HepG2 (cell line): ENCODE measurements around the gene EPN3. TPM values are rescaled to one million over a fixed set of nuclear protein-coding genes. Genes with fewer than 3 reads are reported as not detected.

Source experiments
- CCAR2 ChIP-seq: fragments of 200-400 bp; formaldehyde crosslinking; optimal IDR thresholded peaks from 2 replicates; pipeline ENCODE3; 2018; ENCODE audit warnings: low read depth, mild to moderate bottlenecking, low read length, moderate library complexity
- DMTF1 ChIP-seq: sonication (generic); formaldehyde crosslinking; IDR thresholded peaks from 2 replicates; pipeline ENCODE4 v1.4.0; 2020; ENCODE audit warnings: mild to moderate bottlenecking, missing genetic modification reagents
- FOXM1 ChIP-seq: sonication (generic); formaldehyde crosslinking; IDR thresholded peaks from 2 replicates; pipeline ENCODE4 v1.5.0; 2020; ENCODE audit warnings: missing genetic modification reagents
- IRF9 ChIP-seq: sonication (generic); formaldehyde crosslinking; IDR thresholded peaks from 2 replicates; pipeline ENCODE4 v1.8.0; 2022; ENCODE audit warnings: missing genetic modification reagents, mild to moderate bottlenecking, borderline replicate concordance
- NR0B2 ChIP-seq: sonication (generic); formaldehyde crosslinking; IDR thresholded peaks from 2 replicates; pipeline ENCODE4 v1.4.0; 2020; ENCODE audit warnings: mild to moderate bottlenecking, missing genetic modification reagents
- RBM39 ChIP-seq: fragments of 200-400 bp; formaldehyde crosslinking; IDR thresholded peaks from one replicate; pipeline ENCODE4 v1.6.1; 2018; ENCODE audit warnings: antibody characterized with exemption, mild to moderate bottlenecking, low read depth, low read length; ENCODE audit not compliant: poor library complexity, severe bottlenecking
- ZBTB2 ChIP-seq: sonication (generic); formaldehyde crosslinking; IDR thresholded peaks from 2 replicates; pipeline ENCODE4 v1.8.0; 2022; ENCODE audit warnings: low read depth, missing genetic modification reagents
- ZC3H13 ChIP-seq: sonication (generic); formaldehyde crosslinking; IDR thresholded peaks from 2 replicates; pipeline ENCODE4 v1.8.1; 2023; ENCODE audit warnings: mild to moderate bottlenecking, missing genetic modification reagents, moderate library complexity
- ZNF234 ChIP-seq: sonication (generic); formaldehyde crosslinking; conservative IDR thresholded peaks from 2 replicates; pipeline ENCODE4 v1.5.1; 2020; ENCODE audit warnings: mild to moderate bottlenecking, missing genetic modification reagents
- ZNF333 ChIP-seq: sonication (generic); formaldehyde crosslinking; IDR thresholded peaks from 2 replicates; pipeline ENCODE4 v1.4.0; 2020; ENCODE audit warnings: mild to moderate bottlenecking, missing genetic modification reagents, borderline replicate concordance
- ZNF557 ChIP-seq: sonication (generic); formaldehyde crosslinking; IDR thresholded peaks from 2 replicates; pipeline ENCODE4 v1.4.0; 2020; ENCODE audit warnings: missing genetic modification reagents
- polyA plus RNA-seq, 8 experiments: library from polyadenylated mRNA; depleted of rRNA in 3 of 8; stranded (reverse) in 7 of 8; unstranded in 1 of 8; fragments of >200 nt; fragmentation: Illumina TruSeq in 4 of 8; extraction: Trizol in 4 of 8; gene quantifications; 2 replicates each; pipeline versions ENCODE4 v1.2.1 to v1.2.3, GENCODE V29; 2011 to 2016; ENCODE audit warnings: low read depth in 4 of 8, missing spikeins in 1 of 8, mixed read lengths in 1 of 8; ENCODE audit not compliant: insufficient read depth in 1 of 8
- total RNA-seq, 5 experiments: library from RNA; depleted of rRNA; stranded (reverse); fragments of >200 nt; fragmentation: Illumina TruSeq; extraction: Trizol; gene quantifications; 2 replicates each; pipeline ENCODE4 v1.2.3, GENCODE V29; 2016; ENCODE audit warnings: low read depth in 1 of 5
- TF ChIP-seq, protein P1 (sequence below): sonication (generic); formaldehyde crosslinking; IDR thresholded peaks from 2 replicates; pipeline ENCODE4 v1.5.0; 2020; ENCODE audit warnings: mild to moderate bottlenecking, missing genetic modification reagents, borderline replicate concordance
- TF ChIP-seq, protein P2 (sequence below): sonication (generic); formaldehyde crosslinking; IDR thresholded peaks from 2 replicates; pipeline ENCODE4 v1.4.0; 2020; ENCODE audit warnings: low read depth, missing genetic modification reagents

EPN3 gene
- total and polyA plus RNA-seq, 2 of the 13 experiments (the other 11 are each of a cell fraction or from before 2014, with no cell fraction given) = 0.11 to 0.95 TPM

GRCh38 chr17:50547035-50547735, 14.7 kb downstream of the EPN3 start, which contains the start of gene SPATA20 (continued):
- TF ChIP-seq ZBTB2 (CRISPR knock-in tag) = no peak
- no peak for TF ChIP-seq CCAR2
- peak; percentile 69; the same call in 1 of the 2 replicates for TF ChIP-seq FOXM1 (CRISPR knock-in tag)
- peak; percentile 78; the same call in 1 of the 2 replicates for TF ChIP-seq ZC3H13 (CRISPR knock-in tag)
- no peak for TF ChIP-seq ZNF234
- TF ChIP-seq ZNF557 (CRISPR knock-in tag) = peak; percentile 91
- TF ChIP-seq NR0B2 (CRISPR knock-in tag) = 0 out of 2 replicates have a peak, but pooled peaks have one; percentile 20
- peak; percentile 92; the same call in 1 of the 2 replicates for TF ChIP-seq IRF9
- TF ChIP-seq ZNF333 (CRISPR knock-in tag) = peak; percentile 33; the same call in 1 of the 2 replicates
- peak; percentile 29 for TF ChIP-seq RBM39
- TF ChIP-seq, protein P1, sequence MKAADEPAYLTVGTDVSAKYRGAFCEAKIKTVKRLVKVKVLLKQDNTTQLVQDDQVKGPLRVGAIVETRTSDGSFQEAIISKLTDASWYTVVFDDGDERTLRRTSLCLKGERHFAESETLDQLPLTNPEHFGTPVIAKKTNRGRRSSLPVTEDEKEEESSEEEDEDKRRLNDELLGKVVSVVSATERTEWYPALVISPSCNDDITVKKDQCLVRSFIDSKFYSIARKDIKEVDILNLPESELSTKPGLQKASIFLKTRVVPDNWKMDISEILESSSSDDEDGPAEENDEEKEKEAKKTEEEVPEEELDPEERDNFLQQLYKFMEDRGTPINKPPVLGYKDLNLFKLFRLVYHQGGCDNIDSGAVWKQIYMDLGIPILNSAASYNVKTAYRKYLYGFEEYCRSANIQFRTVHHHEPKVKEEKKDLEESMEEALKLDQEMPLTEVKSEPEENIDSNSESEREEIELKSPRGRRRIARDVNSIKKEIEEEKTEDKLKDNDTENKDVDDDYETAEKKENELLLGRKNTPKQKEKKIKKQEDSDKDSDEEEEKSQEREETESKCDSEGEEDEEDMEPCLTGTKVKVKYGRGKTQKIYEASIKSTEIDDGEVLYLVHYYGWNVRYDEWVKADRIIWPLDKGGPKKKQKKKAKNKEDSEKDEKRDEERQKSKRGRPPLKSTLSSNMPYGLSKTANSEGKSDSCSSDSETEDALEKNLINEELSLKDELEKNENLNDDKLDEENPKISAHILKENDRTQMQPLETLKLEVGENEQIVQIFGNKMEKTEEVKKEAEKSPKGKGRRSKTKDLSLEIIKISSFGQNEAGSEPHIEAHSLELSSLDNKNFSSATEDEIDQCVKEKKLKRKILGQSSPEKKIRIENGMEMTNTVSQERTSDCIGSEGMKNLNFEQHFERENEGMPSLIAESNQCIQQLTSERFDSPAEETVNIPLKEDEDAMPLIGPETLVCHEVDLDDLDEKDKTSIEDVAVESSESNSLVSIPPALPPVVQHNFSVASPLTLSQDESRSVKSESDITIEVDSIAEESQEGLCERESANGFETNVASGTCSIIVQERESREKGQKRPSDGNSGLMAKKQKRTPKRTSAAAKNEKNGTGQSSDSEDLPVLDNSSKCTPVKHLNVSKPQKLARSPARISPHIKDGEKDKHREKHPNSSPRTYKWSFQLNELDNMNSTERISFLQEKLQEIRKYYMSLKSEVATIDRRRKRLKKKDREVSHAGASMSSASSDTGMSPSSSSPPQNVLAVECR (CRISPR knock-in tag) = peak; percentile 81; the same call in 1 of the 2 replicates
- TF ChIP-seq, protein P2, sequence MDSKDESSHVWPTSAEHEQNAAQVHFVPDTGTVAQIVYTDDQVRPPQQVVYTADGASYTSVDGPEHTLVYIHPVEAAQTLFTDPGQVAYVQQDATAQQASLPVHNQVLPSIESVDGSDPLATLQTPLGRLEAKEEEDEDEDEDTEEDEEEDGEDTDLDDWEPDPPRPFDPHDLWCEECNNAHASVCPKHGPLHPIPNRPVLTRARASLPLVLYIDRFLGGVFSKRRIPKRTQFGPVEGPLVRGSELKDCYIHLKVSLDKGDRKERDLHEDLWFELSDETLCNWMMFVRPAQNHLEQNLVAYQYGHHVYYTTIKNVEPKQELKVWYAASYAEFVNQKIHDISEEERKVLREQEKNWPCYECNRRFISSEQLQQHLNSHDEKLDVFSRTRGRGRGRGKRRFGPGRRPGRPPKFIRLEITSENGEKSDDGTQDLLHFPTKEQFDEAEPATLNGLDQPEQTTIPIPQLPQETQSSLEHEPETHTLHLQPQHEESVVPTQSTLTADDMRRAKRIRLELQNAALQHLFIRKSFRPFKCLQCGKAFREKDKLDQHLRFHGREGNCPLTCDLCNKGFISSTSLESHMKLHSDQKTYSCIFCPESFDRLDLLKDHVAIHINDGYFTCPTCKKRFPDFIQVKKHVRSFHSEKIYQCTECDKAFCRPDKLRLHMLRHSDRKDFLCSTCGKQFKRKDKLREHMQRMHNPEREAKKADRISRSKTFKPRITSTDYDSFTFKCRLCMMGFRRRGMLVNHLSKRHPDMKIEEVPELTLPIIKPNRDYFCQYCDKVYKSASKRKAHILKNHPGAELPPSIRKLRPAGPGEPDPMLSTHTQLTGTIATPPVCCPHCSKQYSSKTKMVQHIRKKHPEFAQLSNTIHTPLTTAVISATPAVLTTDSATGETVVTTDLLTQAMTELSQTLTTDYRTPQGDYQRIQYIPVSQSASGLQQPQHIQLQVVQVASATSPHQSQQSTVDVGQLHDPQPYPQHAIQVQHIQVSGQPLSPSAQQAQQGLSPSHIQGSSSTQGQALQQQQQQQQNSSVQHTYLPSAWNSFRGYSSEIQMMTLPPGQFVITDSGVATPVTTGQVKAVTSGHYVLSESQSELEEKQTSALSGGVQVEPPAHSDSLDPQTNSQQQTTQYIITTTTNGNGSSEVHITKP (CRISPR knock-in tag) = peak; percentile 56; the same call in 1 of the 2 replicates
- no peak for TF ChIP-seq DMTF1 (CRISPR knock-in tag)
